ENCODE results near the gene TC2N.
"Not testable (repeated sequence)": the region's sequence is repeated elsewhere in the genome, so short reads cannot be mapped to it uniquely, and the experiment has no call there.

Gene TC2N

GRCh38 chr14:91830777-91831176 lies 36.6 kb downstream of the TC2N start:
- DNase-seq, result no peak

GRCh38 chr14:91829511-91829910 lies 37.8 kb downstream of the TC2N start:
- DNase-seq, result no peak

- DNase-seq, result no peak
Observed at GRCh38 chr14:91827746-91828145, 39.6 kb downstream of the TC2N start.

GRCh38 chr14:91817566-91818325 lies 49.6 kb downstream of the TC2N start:
- DNase-seq, result no peak

- DNase-seq, result no peak
Observed at GRCh38 chr14:91814317-91814716, 53.0 kb downstream of the TC2N start.

- no peak for DNase-seq
Observed at GRCh38 chr14:91810699-91811098, 56.6 kb downstream of the TC2N start.

- DNase-seq, result no peak
Observed at GRCh38 chr14:91806716-91807115, 60.6 kb downstream of the TC2N start.

- DNase-seq, result not testable (repeated sequence)
Observed at GRCh38 chr14:91806094-91806493, 61.2 kb downstream of the TC2N start.

- no peak for DNase-seq
Observed at GRCh38 chr14:91805659-91806058, 61.7 kb downstream of the TC2N start.

GRCh38 chr14:91801358-91801757 lies 66.0 kb downstream of the TC2N start:
- no peak for DNase-seq

GRCh38 chr14:91796617-91797347 lies 70.6 kb downstream of the TC2N start:
- no peak for DNase-seq

GRCh38 chr14:91793704-91794103 lies 73.6 kb downstream of the TC2N start:
- DNase-seq, result no peak

- no peak for DNase-seq
Observed at GRCh38 chr14:91786188-91786587, 81.1 kb downstream of the TC2N start.

GRCh38 chr14:91780452-91780851 lies 86.9 kb downstream of the TC2N start:
- DNase-seq, result no peak

GRCh38 chr14:91778217-91778616 lies 89.1 kb downstream of the TC2N start:
- no peak for DNase-seq

GRCh38 chr14:91774140-91775096 lies 92.9 kb downstream of the TC2N start:
- DNase-seq, result no peak

GRCh38 chr14:91770185-91770584 lies 97.2 kb downstream of the TC2N start:
- no peak for DNase-seq

- no peak for DNase-seq
Observed at GRCh38 chr14:91755570-91756295, 111.6 kb downstream of the TC2N start.

GRCh38 chr14:91754819-91755218 lies 112.5 kb downstream of the TC2N start:
- DNase-seq, result no peak

GRCh38 chr14:91754185-91754584 lies 113.2 kb downstream of the TC2N start:
- no peak for DNase-seq

- no peak for DNase-seq
Observed at GRCh38 chr14:91753501-91754128, 113.7 kb downstream of the TC2N start.

GRCh38 chr14:91752961-91753360 lies 114.4 kb downstream of the TC2N start:
- DNase-seq, result no peak
